WERI-Rb-1 (cell line): Measurements from ENCODE around the gene DCLK1.

ENCODE experiments used
- DNase-seq: peaks from one replicate; pipeline ENCODE4 v3.0.0-alpha.2; 2020
- H3K27ac ChIP-seq: fragments of 250-450 bp; sonication (Bioruptor Pico); 2 replicates; pipeline ENCODE4 v1.5.1; 2020; ENCODE audit warnings: mild to moderate bottlenecking, moderate library complexity
- H3K27me3 ChIP-seq: fragments of 250-450 bp; sonication (Bioruptor Pico); 2 replicates; pipeline ENCODE4 v1.5.1; 2021; ENCODE audit warnings: mild to moderate bottlenecking, low read depth, moderate library complexity; ENCODE audit not compliant: insufficient read depth, severe bottlenecking
- H3K36me3 ChIP-seq: fragments of 250-450 bp; sonication (Bioruptor Pico); 2 replicates; pipeline ENCODE4 v1.5.1; 2020; ENCODE audit warnings: mild to moderate bottlenecking, moderate library complexity
- H3K4me3 ChIP-seq: 2 replicates; pipeline ENCODE4 v1.5.1; 2011; ENCODE audit warnings: low read depth, mild to moderate bottlenecking, control low read depth, low read length
- H3K9me3 ChIP-seq: fragments of 250-450 bp; sonication (Bioruptor Pico); 2 replicates; pipeline ENCODE4 v1.5.1; 2021; ENCODE audit warnings: mild to moderate bottlenecking, moderate library complexity; ENCODE audit not compliant: severe bottlenecking
- TF ChIP-seq, protein P1 (sequence below): IDR thresholded peaks from 2 replicates; pipeline ENCODE4 v1.5.1; 2011; ENCODE audit warnings: low read depth, mild to moderate bottlenecking, control low read depth, inconsistent platforms, low read length

Gene DCLK1

DNA sequence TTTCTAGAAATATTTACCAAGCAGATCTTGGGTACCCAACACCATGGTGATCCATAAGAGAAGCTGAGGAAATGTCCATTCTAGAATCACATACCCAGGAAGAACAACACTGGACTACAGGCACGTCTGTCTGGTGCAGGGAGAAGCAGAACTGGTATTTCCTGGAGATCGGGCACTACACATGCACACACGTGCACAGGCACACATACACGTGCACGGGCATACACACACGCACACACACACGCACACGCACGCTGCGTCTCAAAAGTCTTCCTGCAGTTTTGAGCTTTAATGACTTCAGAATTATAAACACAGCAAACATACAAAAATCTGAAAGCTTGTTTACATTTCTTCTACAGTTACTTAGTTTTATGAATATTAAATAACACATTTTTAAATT lies 189.8 kb downstream of the DCLK1 start:
- no peaks in the 10 kb centered on the region for H3K9me3 ChIP-seq
- no peaks in the 10 kb centered on the region; the same call in 1 of the 2 replicates for H3K36me3 ChIP-seq
- TF ChIP-seq, protein P1, sequence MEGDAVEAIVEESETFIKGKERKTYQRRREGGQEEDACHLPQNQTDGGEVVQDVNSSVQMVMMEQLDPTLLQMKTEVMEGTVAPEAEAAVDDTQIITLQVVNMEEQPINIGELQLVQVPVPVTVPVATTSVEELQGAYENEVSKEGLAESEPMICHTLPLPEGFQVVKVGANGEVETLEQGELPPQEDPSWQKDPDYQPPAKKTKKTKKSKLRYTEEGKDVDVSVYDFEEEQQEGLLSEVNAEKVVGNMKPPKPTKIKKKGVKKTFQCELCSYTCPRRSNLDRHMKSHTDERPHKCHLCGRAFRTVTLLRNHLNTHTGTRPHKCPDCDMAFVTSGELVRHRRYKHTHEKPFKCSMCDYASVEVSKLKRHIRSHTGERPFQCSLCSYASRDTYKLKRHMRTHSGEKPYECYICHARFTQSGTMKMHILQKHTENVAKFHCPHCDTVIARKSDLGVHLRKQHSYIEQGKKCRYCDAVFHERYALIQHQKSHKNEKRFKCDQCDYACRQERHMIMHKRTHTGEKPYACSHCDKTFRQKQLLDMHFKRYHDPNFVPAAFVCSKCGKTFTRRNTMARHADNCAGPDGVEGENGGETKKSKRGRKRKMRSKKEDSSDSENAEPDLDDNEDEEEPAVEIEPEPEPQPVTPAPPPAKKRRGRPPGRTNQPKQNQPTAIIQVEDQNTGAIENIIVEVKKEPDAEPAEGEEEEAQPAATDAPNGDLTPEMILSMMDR = no peak
- no peak overlapping the region for H3K27ac ChIP-seq
- DNase-seq = no peak
- no peak overlapping the region for H3K4me3 ChIP-seq
- H3K27me3 ChIP-seq = no peaks in the 10 kb centered on the region

DNA sequence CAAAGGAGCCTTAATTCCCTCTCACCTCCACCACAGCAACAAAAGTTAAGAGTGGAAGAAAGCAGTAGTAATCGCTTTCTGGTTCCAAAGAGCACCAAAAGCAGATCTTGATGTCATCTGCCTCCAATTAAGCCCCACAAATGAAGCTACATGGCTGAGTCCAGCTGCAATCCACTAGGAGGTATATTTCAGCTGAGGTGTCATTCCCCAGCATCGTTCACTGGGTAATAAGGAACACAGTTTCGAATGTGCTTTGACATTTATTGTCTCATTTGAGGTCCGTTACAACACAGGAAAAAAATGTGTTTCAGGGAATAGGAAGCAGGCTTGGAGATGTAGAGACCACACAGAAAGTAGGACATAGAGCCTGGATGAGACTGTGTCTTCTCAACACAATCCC lies 190.4 kb downstream of the DCLK1 start:
- Histone ChIP-seq H3K9me3 (no peaks in the 10 kb centered on the region), H3K27me3 (no peaks in the 10 kb centered on the region), H3K4me3 (no peak overlapping the region), H3K27ac (no peak overlapping the region), H3K36me3 (no peaks in the 10 kb centered on the region; the same call in 1 of the 2 replicates)
- DNase-seq = no peak
- TF ChIP-seq, protein P1 = no peak

DNA sequence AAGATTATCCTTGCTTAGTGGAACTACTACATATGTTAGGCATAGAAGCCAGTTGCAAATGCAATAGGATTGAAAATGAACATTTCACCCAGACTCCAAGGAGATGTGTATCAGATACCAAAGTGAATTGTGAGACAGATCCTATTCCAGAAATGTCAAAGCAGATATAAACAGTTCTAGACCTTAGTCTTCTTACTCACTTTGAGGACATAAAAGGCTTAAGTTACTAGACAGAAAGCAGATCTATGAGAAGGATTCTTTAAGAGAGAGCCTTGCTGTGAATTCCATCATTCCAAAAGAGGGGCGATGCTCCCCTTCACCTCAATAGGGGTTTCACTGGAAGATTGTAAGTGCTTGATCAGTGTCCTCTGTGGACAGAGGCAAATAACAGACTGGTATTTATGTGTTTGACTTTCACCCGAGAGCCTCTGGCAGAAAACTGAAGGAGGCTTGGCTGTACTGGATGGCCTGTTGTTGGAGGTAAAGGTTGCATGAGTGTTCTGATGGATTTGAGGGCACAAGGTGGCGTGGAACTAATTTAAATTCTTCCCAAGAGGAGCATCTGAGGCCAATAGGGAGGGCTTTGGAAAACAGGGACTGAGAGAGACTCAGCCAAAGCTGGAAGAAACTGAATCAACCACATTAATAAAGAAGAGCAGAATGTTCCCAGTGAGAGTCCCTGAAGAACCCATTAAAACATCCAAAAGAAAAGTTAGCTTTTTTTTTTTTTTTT lies 194.8 kb downstream of the DCLK1 start:
- no peaks in the 10 kb centered on the region for H3K36me3 ChIP-seq
- H3K27ac ChIP-seq = no peak overlapping the region
- no peaks in the 10 kb centered on the region for H3K27me3 ChIP-seq
- TF ChIP-seq, protein P1 = no peak
- H3K9me3 ChIP-seq = no peaks in the 10 kb centered on the region
- DNase-seq = no peak
- H3K4me3 ChIP-seq = no peak overlapping the region

GRCh38 chr13:35930665-35931631 lies 200.2 kb downstream of the DCLK1 start:
- TF ChIP-seq, protein P1 = no peak
- no peak overlapping the region for H3K4me3 ChIP-seq
- DNase-seq = no peak
- H3K9me3 ChIP-seq = no peaks in the 10 kb centered on the region
- H3K27ac ChIP-seq = no peak overlapping the region
- H3K27me3 ChIP-seq = no peaks in the 10 kb centered on the region
- H3K36me3 ChIP-seq = no peaks in the 10 kb centered on the region

DNA sequence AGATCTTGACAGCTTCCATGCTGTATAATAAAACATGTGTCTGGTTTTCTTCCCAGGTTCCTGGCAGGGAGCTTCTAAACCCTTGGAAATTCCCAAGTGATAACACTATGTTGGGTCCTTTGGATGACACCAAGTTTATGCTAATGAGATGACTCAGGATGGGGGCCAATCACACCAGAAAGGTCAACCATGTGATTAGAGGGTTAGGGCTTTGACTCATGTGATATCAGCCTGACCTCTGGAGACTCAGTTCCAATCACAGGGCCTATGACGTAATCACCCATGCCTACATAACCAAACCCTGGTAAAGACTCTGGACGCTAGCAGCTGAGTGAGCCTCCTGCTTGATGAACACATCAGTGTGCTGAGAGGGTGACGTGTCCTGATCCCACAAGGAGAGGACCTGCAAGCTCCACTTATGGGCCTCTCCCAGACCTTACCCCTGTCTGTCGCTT lies 203.6 kb downstream of the DCLK1 start:
- TF ChIP-seq, protein P1 = no peak
- Histone ChIP-seq H3K9me3 (no peaks in the 10 kb centered on the region), H3K4me3 (no peak overlapping the region), H3K27me3 (no peaks in the 10 kb centered on the region), H3K27ac (no peak overlapping the region), H3K36me3 (no peaks in the 10 kb centered on the region)
- no peak for DNase-seq
